H9 (cell line): Measurements from ENCODE around the gene AMACR. TPM values are rescaled to one million over a fixed set of nuclear protein-coding genes. Genes with fewer than 3 reads are reported as not detected.

ENCODE experiments used
- DNase-seq: peaks from one replicate; pipeline ENCODE4 v3.0.0-alpha.2; 2017
- H2AFZ ChIP-seq: one replicate; pipeline ENCODE4 v1.6.1; 2013; ENCODE audit warnings: mild to moderate bottlenecking, low read length, control low read depth, moderate library complexity
- H2AK5ac ChIP-seq: 2 replicates; pipeline ENCODE4 v1.6.1; 2013; ENCODE audit warnings: low read length, control low read depth, mixed read lengths; ENCODE audit not compliant: insufficient read length
- H2BK120ac ChIP-seq: one replicate; pipeline ENCODE4 v1.6.1; 2013; ENCODE audit warnings: low read depth, mild to moderate bottlenecking, low read length, control low read depth, inconsistent platforms; ENCODE audit not compliant: poor library complexity, severe bottlenecking
- H2BK12ac ChIP-seq: 2 replicates; pipeline ENCODE4 v1.6.1; 2013; ENCODE audit warnings: low read length, control low read depth, mixed read lengths, low read depth; ENCODE audit not compliant: insufficient read length
- H2BK15ac ChIP-seq: 2 replicates; pipeline ENCODE4 v1.6.1; 2013; ENCODE audit warnings: low read depth, low read length, control low read depth
- H2BK20ac ChIP-seq: one replicate; pipeline ENCODE4 v1.6.1; 2013; ENCODE audit warnings: low read depth, mild to moderate bottlenecking, low read length, control low read depth, inconsistent platforms; ENCODE audit not compliant: poor library complexity, severe bottlenecking
- H2BK5ac ChIP-seq: 2 replicates; pipeline ENCODE4 v1.6.1; 2013; ENCODE audit warnings: low read length, control low read depth, mixed read lengths; ENCODE audit not compliant: insufficient read length
- H3K14ac ChIP-seq: 2 replicates; pipeline ENCODE4 v1.6.1; 2013; ENCODE audit warnings: low read length, control low read depth; ENCODE audit not compliant: insufficient read depth
- H3K18ac ChIP-seq: 2 replicates; pipeline ENCODE4 v1.6.1; 2013; ENCODE audit warnings: low read depth, mild to moderate bottlenecking, mixed read lengths, low read length, control low read depth; ENCODE audit not compliant: insufficient read length
- H3K23ac ChIP-seq: 2 replicates; pipeline ENCODE4 v1.6.1; 2013; ENCODE audit warnings: low read length, control low read depth, mixed read lengths, low read depth; ENCODE audit not compliant: insufficient read length
- H3K23me2 ChIP-seq: 2 replicates; pipeline ENCODE4 v1.6.1; 2013; ENCODE audit warnings: low read depth, mild to moderate bottlenecking, mixed read lengths, low read length, control low read depth; ENCODE audit not compliant: insufficient read length, poor library complexity, severe bottlenecking
- H3K27ac ChIP-seq: 2 replicates; pipeline ENCODE4 v1.5.1; 2013; ENCODE audit warnings: low read length, control low read depth, mixed read lengths, low read depth; ENCODE audit not compliant: insufficient read length
- H3K27me3 ChIP-seq: 2 replicates; pipeline ENCODE4 v1.6.1; 2013; ENCODE audit warnings: low read length, control low read depth, inconsistent platforms; ENCODE audit not compliant: insufficient read depth
- H3K4ac ChIP-seq: 2 replicates; pipeline ENCODE4 v1.6.1; 2013; ENCODE audit warnings: low read depth, mild to moderate bottlenecking, control low read depth, inconsistent platforms, low read length, moderate library complexity
- H3K4me1 ChIP-seq: 2 replicates; pipeline ENCODE4 v1.6.1; 2013; ENCODE audit warnings: low read length, control low read depth, inconsistent platforms; ENCODE audit not compliant: insufficient read depth
- H3K4me2 ChIP-seq: 2 replicates; pipeline ENCODE4 v1.6.1; 2013; ENCODE audit warnings: low read length, control low read depth, mixed read lengths; ENCODE audit not compliant: insufficient read length, insufficient read depth
- H3K56ac ChIP-seq: 2 replicates; pipeline ENCODE4 v1.6.1; 2013; ENCODE audit warnings: low read depth, mild to moderate bottlenecking, mixed read lengths, low read length, control low read depth; ENCODE audit not compliant: insufficient read length
- H3K79me1 ChIP-seq: 2 replicates; pipeline ENCODE4 v1.6.1; 2013; ENCODE audit warnings: low read depth, mild to moderate bottlenecking, moderate library complexity, low read length, control low read depth, inconsistent platforms; ENCODE audit not compliant: insufficient read depth, poor library complexity, severe bottlenecking
- H3K79me2 ChIP-seq: 2 replicates; pipeline ENCODE4 v1.6.1; 2013; ENCODE audit warnings: low read length, control low read depth, inconsistent platforms; ENCODE audit not compliant: insufficient read depth
- H3K9ac ChIP-seq: 2 replicates; pipeline ENCODE4 v1.6.1; 2013; ENCODE audit warnings: low read length, control low read depth, mixed read lengths; ENCODE audit not compliant: insufficient read length; ENCODE audit errors: extremely low read depth
- H3K9me3 ChIP-seq: one replicate; pipeline ENCODE4 v1.6.1; 2013; ENCODE audit warnings: low read depth, low read length, inconsistent platforms; ENCODE audit not compliant: control insufficient read depth
- H3T11ph ChIP-seq: one replicate; pipeline ENCODE4 v1.6.1; 2013; ENCODE audit warnings: mild to moderate bottlenecking, low read length, control low read depth, inconsistent platforms
- H4K20me1 ChIP-seq: one replicate; pipeline ENCODE4 v1.6.1; 2013; ENCODE audit not compliant: control insufficient read depth, insufficient read length, insufficient read depth
- H4K5ac ChIP-seq: 2 replicates; pipeline ENCODE4 v1.6.1; 2013; ENCODE audit warnings: low read depth, mild to moderate bottlenecking, mixed read lengths, low read length, control low read depth; ENCODE audit not compliant: insufficient read length
- H4K8ac ChIP-seq: replicated peaks from 2 replicates; pipeline ENCODE4 v1.6.1; 2013; ENCODE audit warnings: low read length, control low read depth, mixed read lengths, low read depth; ENCODE audit not compliant: insufficient read length
- H4K91ac ChIP-seq: 2 replicates; pipeline ENCODE4 v1.6.1; 2013; ENCODE audit warnings: low read depth, mild to moderate bottlenecking, moderate library complexity, mixed read lengths, low read length, control low read depth; ENCODE audit not compliant: insufficient read length
- H3K27ac Mint-ChIP-seq, 3 experiments: 2 replicates in 2 of 3; 3 replicates in 1 of 3; pipeline ENCODE4 v1.8.0; 2020 to 2021; ENCODE audit warnings: mixed read lengths in 3 of 3, mild to moderate bottlenecking in 1 of 3, moderate library complexity in 1 of 3
- H3K27me3 Mint-ChIP-seq: 2 replicates; pipeline ENCODE4 v1.8.0; 2021; ENCODE audit warnings: low read depth, mild to moderate bottlenecking, moderate library complexity, mixed read lengths
- H3K36me3 Mint-ChIP-seq, 3 experiments: 2 replicates in 2 of 3; 3 replicates in 1 of 3; pipeline ENCODE4 v1.8.0; 2020 to 2021; ENCODE audit warnings: low read depth in 3 of 3, mixed read lengths in 3 of 3; ENCODE audit not compliant: insufficient read depth in 1 of 3
- H3K4me1 Mint-ChIP-seq, 2 experiments: 2 replicates each; pipeline ENCODE4 v1.8.0; 2020; ENCODE audit warnings: mixed read lengths in 2 of 2
- H3K4me3 Mint-ChIP-seq, 2 experiments: 2 replicates in 1 of 2; 3 replicates in 1 of 2; pipeline ENCODE4 v1.8.0; 2020 to 2021; ENCODE audit warnings: mild to moderate bottlenecking in 2 of 2, mixed read lengths in 2 of 2, moderate library complexity in 1 of 2
- H3K9me3 Mint-ChIP-seq, 2 experiments: 2 replicates in 1 of 2; 3 replicates in 1 of 2; pipeline ENCODE4 v1.8.0; 2020; ENCODE audit warnings: mild to moderate bottlenecking in 2 of 2, mixed read lengths in 2 of 2, moderate library complexity in 1 of 2
- WGBS: extraction: QIAGEN DNeasy Blood & Tissue Kit; methylation state at CpG from one replicate; pipeline ENCODE4 v1.1.7; 2013; ENCODE audit warnings: missing lambda C conversion rate, low lambda C conversion rate, mixed read lengths; ENCODE audit not compliant: insufficient read length; ENCODE audit errors: extremely low coverage; 5-methylcytosine and 5-hydroxymethylcytosine counted together
- total RNA-seq: library from RNA; stranded (reverse); gene quantifications from 2 replicates; pipeline ENCODE4 v1.2.1, GENCODE V29; 2021
- TF ChIP-seq, protein P1 (sequence below): fragments of 200-600 bp; sonication (generic); conservative IDR thresholded peaks from 3 replicates; pipeline ENCODE4 v1.8.0; 2021; ENCODE audit warnings: antibody characterized with exemption, mild to moderate bottlenecking

The AMACR gene
- total RNA-seq, 1 experiment from 2014 or later, result 9.7 TPM

DNA sequence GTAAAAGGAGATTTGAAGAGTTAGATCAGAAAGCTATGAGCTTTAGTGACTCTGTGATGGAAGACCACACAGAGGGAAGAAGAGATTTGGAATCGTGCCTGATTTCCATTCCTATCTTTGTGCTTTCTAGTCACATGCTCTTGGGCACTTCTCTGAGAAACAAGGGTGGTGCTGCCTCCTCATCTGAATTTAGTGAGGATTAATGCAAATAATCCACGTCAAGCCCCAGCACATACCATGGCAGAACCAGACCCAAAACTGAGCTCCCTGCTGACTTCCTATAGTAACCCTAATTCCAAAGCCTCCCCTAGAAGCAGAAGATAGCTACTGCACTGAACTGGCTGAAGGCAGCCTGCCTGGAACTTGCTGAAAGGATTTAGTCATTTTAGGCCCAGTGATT, 41.0 kb downstream of the AMACR start:
- Histone ChIP-seq H4K5ac (no peak overlapping the region), H4K8ac (no peak overlapping the region), H2AFZ (no peak overlapping the region), H4K91ac (no peak overlapping the region), H3K23me2 (no peaks in the 10 kb centered on the region), H3K4me2 (no peak overlapping the region), H2BK120ac (no peak overlapping the region), H2BK12ac (no peak overlapping the region), H2AK5ac (no peak overlapping the region), H3K23ac (no peak overlapping the region), H3K79me1 (no peaks in the 10 kb centered on the region), H3K27ac (no peak overlapping the region), H3K18ac (no peak overlapping the region), H2BK15ac (no peak overlapping the region), H2BK5ac (no peak overlapping the region), H3K14ac (no peak overlapping the region), H3K79me2 (no peaks in the 10 kb centered on the region), H3T11ph (no peak overlapping the region), H3K9me3 (no peaks in the 10 kb centered on the region), H3K56ac (no peak overlapping the region), H3K4ac (no peak overlapping the region), H3K4me1 (no peaks in the 10 kb centered on the region), H2BK20ac (no peak overlapping the region), H4K20me1 (no peaks in the 10 kb centered on the region), H3K9ac (no peak overlapping the region), H3K27me3 (no peaks in the 10 kb centered on the region)
- DNase-seq, result no peak
- TF ChIP-seq, protein P1, sequence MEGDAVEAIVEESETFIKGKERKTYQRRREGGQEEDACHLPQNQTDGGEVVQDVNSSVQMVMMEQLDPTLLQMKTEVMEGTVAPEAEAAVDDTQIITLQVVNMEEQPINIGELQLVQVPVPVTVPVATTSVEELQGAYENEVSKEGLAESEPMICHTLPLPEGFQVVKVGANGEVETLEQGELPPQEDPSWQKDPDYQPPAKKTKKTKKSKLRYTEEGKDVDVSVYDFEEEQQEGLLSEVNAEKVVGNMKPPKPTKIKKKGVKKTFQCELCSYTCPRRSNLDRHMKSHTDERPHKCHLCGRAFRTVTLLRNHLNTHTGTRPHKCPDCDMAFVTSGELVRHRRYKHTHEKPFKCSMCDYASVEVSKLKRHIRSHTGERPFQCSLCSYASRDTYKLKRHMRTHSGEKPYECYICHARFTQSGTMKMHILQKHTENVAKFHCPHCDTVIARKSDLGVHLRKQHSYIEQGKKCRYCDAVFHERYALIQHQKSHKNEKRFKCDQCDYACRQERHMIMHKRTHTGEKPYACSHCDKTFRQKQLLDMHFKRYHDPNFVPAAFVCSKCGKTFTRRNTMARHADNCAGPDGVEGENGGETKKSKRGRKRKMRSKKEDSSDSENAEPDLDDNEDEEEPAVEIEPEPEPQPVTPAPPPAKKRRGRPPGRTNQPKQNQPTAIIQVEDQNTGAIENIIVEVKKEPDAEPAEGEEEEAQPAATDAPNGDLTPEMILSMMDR, result no peak
- Mint-ChIP-seq H3K4me3 (no peak overlapping the region), H3K27me3 (no peaks in the 10 kb centered on the region), H3K36me3 (no peaks in the 10 kb centered on the region), H3K9me3 (no peaks in the 10 kb centered on the region), H3K4me1 (peaks cover 6 to 7% of the 10 kb centered on the region in 2 experiments; a peak in 3 of 4 replicates), H3K27ac (no peak overlapping the region; a peak in 1 of 7 replicates)
- no CpG with 5 or more reads among the region's 2 CpGs for WGBS
